GM19239 (cell line): Measurements from ENCODE around the gene RREB1.

Source experiments
- DNase-seq: peaks from one replicate; pipeline ENCODE4 v3.0.0; 2011; ENCODE audit warnings: low spot score; ENCODE audit not compliant: insufficient read length
- FAIRE-seq: peaks from 2 replicates; lab custom pipeline; 2011; peaks lifted over from hg19 to GRCh38; lab: Jason Lieb, UNC

The RREB1 gene

GRCh38 chr6:7107578-7108195 lies at the start of gene RREB1:
RREB1 (plus strand) TSS chr6:7107961; CDS start chr6:7181912, 73,951 bp downstream.
- DNase-seq = peak; percentile 85
- FAIRE-seq = peak; percentile 64

- DNase-seq (no peak), FAIRE-seq (no peak)
Measured at GRCh38 chr6:7058250-7058923, 49.4 kb upstream of the RREB1 start.

GRCh38 chr6:7060769-7061516 lies 46.8 kb upstream of the RREB1 start:
- no peak for DNase-seq
- FAIRE-seq = no peak

- no peak for DNase-seq
- FAIRE-seq = no peak
Measured at GRCh38 chr6:7062451-7063162, 45.2 kb upstream of the RREB1 start.

GRCh38 chr6:7067305-7067704 lies 40.5 kb upstream of the RREB1 start:
- FAIRE-seq (no peak), DNase-seq (no peak)

- DNase-seq = no peak
- FAIRE-seq = no peak
Measured at GRCh38 chr6:7071405-7071804, 36.4 kb upstream of the RREB1 start.

GRCh38 chr6:7073082-7073820 lies 34.5 kb upstream of the RREB1 start:
- peak; percentile 74 for FAIRE-seq
- no peak for DNase-seq

GRCh38 chr6:7073821-7074525 lies 33.8 kb upstream of the RREB1 start:
- DNase-seq (peak; percentile 80), FAIRE-seq (peak; percentile 97)

GRCh38 chr6:7074870-7075269 lies 32.9 kb upstream of the RREB1 start:
- FAIRE-seq (no peak), DNase-seq (no peak)

GRCh38 chr6:7075341-7076000 lies 32.3 kb upstream of the RREB1 start:
- no peak for DNase-seq
- FAIRE-seq = no peak

- FAIRE-seq (no peak), DNase-seq (no peak)
Measured at GRCh38 chr6:7077856-7078255, 29.9 kb upstream of the RREB1 start.

GRCh38 chr6:7078856-7079255 lies 28.9 kb upstream of the RREB1 start:
- FAIRE-seq (no peak), DNase-seq (no peak)

- DNase-seq (no peak), FAIRE-seq (no peak)
Measured at GRCh38 chr6:7080311-7080710, 27.4 kb upstream of the RREB1 start.

GRCh38 chr6:7085911-7086310 lies 21.9 kb upstream of the RREB1 start:
- DNase-seq (no peak), FAIRE-seq (peak; percentile 86)

- no peak for FAIRE-seq
- peak; percentile 19 for DNase-seq
Measured at GRCh38 chr6:7086488-7086887, 21.3 kb upstream of the RREB1 start.

GRCh38 chr6:7087066-7087465 lies 20.7 kb upstream of the RREB1 start:
- no peak for FAIRE-seq
- no peak for DNase-seq

- peak; percentile 87 for FAIRE-seq
- DNase-seq = peak; percentile 28
Measured at GRCh38 chr6:7087491-7087979, 20.2 kb upstream of the RREB1 start.

- DNase-seq (no peak), FAIRE-seq (no peak)
Measured at GRCh38 chr6:7088076-7088742, 19.6 kb upstream of the RREB1 start.
